OCI-LY7 (cell line): ENCODE data around the gene MRPS27.

Experiments used
- EZH2phosphoT487 ChIP-seq: fragments of 200-600 bp; sonication (generic); IDR thresholded peaks from 2 replicates; pipeline ENCODE4 v1.6.1; 2018; ENCODE audit warnings: low read depth, borderline replicate concordance, mild to moderate bottlenecking, mixed run types, antibody characterized with exemption, low read length, moderate library complexity, mixed read lengths
- TF ChIP-seq, protein P1 (sequence below): fragments of 200-600 bp; sonication (generic); conservative IDR thresholded peaks from 2 replicates; pipeline ENCODE4 v1.5.1; 2014; ENCODE audit warnings: mild to moderate bottlenecking, antibody characterized with exemption, low read length, moderate library complexity, mixed read lengths

DNA sequence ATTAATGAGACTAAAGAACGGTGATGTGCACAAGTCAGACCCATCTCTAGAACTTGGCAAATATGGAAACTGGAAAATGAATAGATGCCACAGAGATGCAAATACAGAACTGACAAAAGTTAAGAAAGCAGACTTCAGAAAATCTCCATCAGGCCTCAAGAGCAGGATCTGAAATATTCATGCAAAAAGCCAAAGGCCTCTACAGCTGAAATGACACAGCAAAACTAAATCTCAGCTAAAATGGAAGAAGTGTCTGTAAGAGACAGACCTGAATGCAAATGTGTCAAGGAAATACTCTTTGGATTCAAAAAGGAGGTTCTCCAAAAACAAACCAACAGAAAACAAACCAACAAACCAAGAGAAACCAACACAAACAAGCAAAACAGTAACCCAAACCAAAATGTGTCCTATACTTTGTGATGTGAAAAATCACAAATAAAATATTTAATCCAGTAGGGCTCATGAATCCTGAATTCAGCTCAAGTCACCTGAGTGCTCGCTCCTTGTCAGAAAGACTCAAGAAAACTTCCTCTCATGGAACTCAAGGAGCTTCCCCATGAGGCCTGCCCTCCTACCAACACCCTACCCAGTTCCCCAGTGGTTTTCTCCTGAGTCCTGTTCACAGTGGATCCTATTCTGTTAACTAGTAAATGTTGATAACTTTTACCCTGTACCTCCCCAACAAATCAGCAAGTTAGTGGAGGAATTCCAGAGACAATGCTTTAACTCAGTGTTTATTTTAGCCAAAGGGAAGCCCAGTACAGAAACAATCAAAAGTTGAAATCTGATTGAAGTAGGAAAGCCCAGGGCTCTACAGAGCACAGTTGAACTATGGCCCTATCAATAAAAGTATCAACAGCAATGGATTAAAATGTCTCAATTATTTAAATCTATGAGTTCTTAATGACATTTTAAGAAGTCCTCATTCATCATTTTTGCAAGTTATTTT is 14.6 kb downstream of the MRPS27 start:
- TF ChIP-seq, protein P1, sequence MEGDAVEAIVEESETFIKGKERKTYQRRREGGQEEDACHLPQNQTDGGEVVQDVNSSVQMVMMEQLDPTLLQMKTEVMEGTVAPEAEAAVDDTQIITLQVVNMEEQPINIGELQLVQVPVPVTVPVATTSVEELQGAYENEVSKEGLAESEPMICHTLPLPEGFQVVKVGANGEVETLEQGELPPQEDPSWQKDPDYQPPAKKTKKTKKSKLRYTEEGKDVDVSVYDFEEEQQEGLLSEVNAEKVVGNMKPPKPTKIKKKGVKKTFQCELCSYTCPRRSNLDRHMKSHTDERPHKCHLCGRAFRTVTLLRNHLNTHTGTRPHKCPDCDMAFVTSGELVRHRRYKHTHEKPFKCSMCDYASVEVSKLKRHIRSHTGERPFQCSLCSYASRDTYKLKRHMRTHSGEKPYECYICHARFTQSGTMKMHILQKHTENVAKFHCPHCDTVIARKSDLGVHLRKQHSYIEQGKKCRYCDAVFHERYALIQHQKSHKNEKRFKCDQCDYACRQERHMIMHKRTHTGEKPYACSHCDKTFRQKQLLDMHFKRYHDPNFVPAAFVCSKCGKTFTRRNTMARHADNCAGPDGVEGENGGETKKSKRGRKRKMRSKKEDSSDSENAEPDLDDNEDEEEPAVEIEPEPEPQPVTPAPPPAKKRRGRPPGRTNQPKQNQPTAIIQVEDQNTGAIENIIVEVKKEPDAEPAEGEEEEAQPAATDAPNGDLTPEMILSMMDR, result no peak
- no peak for TF ChIP-seq EZH2phosphoT487
